CD1c-positive myeloid dendritic cell (primary cell): ENCODE measurements around the gene TAP2.
"Not testable (repeated sequence)": the region's sequence is repeated elsewhere in the genome, so short reads cannot be mapped to it uniquely, and the experiment has no call there.

ENCODE experiments used
- DNase-seq: peaks from one replicate; pipeline ENCODE4 v3.0.0-alpha.2; 2016; ENCODE audit errors: extremely low spot score

TAP2 gene

GRCh38 chr6:32838114-32838958, at the start of gene TAP2:
Gene TAP2, minus strand, starts transcription at chr6:32838739. Its CDS starts 506 bp downstream, at chr6:32838233.
- DNase-seq, result peak; percentile 98

DNA sequence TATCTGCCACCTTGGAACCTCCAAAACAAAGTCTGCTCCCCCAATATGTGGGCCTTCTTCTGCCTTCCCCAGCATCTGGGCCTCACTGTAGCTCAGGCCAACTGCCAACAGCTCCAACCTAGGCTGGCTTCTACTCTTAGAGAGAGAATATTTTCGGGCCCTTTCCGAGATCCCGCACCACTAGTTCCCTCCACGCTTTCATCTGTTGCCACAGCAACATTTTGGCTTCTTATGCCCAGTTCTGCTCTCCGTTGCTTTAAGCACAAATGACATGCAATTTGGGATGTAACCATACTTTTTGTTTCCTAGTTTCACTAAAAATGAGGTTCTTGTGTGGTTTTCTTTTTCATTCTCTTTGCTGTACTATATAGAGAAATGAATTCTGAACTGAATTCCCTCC, 49.1 kb upstream of the TAP2 start:
- no peak for DNase-seq

DNA sequence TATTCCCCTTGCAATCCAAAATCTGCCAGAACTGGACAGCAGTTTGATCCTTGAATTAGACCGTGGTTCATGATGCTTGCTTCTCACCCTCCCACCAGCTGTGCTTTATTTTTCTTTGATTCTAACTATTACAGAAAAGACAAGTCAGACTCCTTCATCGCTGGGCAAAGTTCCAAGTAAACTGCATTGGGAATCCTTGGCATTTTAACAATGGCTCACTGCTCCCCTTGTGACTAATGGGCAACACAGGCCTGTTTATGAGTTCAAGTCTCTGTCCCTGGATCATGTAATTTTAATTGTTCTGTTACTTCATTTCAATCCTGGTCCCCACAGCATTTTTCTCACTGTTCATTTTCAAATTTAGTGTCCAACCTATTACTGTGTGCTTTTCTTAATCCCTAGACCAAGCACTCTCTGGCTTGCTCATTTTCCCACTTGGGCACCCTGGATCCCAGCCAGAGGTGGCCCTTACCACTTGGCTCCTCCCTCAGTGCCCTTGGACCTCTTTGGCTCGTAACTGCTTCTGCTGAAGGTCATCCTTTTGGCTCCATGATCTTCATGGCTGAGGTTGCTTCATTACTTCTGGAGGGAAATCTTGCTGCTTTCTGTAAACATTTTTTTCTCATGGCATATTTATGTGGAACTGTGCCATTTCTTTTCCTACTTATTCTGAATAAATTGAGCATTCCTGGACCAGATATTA, 48.3 kb upstream of the TAP2 start:
- DNase-seq, result no peak

DNA sequence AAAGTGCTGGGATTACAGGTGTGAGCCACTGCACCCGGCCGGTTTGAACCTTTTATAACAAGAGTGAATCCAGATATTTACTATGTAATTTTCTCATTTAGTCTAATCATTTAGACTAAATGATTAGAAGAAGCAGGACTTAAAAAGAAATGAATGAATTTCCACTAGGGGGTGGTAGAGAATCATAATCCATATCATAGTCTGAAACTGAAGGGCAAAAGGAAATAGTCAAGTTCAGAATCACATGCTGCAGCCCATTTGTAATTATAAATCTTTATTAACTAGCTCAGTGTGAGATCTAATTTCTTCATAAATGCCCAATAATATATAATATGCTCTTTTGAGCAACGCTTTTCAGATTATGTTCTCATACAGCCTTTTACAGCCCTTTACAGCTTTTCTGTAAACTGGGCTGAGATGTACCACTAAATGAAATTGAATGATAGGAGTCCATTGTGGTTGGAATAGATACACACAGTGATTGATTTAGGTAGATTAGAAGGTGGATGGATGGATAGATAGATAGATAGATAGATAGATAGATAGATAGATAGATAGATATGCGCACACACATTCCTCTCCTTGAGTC, 47.3 kb upstream of the TAP2 start:
- DNase-seq, result peak; percentile 90

DNA sequence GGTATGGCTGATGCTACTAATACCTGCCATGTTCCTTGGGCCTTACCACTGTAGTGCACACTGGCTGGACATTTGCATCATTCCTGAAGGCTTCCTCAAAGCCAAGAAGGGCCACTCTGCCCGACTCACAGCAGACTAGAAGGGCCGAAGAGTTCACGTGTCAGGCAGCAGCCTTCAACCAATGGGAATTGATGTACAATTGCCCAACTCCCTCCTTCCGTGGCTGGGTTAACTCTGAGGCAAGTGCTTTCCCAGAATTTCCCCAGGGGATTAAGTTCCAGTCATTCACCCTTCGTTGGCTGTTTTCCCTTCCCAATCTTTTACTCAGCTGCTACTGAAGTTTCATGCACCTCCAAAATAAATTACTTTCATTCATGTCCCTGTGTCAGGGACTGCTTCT, 45.2 kb upstream of the TAP2 start:
- peak; percentile 13 for DNase-seq

GRCh38 chr6:32882879-32883250, 44.3 kb upstream of the TAP2 start:
- DNase-seq, result no peak

- not testable (repeated sequence) for DNase-seq
Observed at GRCh38 chr6:32880962-32881361, 42.4 kb upstream of the TAP2 start.

- no peak for DNase-seq
Observed at GRCh38 chr6:32879691-32880090, 41.2 kb upstream of the TAP2 start.

- no peak for DNase-seq
Observed at GRCh38 chr6:32876603-32877002, 38.1 kb upstream of the TAP2 start.

DNA sequence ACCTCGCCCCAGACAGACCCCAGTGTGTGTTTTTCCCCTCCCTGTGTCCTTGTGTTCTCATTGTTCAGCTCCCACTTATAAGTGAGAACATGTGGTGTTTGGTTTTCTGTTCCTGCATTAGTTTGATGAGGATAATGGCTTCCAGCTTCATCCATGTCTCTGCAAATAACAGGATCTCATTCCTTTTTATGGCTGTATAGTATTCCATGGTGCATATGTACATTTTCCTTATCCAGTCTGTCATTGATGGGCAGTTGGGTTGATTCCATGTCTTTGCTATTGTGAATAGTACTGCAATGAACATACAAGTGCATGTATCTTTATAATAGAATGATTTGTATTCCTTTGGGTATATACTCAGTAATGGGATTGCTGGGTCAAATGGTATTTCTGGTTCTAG, 35.4 kb upstream of the TAP2 start:
- not testable (repeated sequence) for DNase-seq

DNA sequence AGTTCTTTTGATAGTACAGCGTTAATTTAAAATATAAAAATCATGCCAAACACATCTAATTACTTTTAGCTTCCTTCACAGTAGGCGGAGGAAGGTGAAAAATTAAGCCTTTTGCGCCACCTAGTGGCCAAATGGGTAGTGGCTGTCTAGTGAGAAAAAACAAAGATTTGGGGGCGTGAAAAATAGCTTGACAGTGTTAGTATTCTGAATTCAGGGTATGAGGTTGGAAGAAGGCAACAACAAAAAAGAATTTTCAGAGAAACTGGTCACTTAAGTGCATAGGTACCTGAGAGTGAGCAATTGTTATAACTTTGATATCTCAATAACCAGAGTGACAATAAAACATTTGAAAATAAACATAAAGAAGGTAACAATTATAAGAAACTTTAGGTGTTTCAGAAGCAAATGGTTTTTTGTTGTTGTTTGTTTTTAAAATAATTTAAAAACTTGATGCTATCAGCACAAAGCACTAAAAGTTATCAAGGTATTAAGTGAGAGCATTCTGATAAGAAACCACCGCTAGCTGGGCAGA, 29.8 kb upstream of the TAP2 start:
- DNase-seq, result peak; percentile 94

DNA sequence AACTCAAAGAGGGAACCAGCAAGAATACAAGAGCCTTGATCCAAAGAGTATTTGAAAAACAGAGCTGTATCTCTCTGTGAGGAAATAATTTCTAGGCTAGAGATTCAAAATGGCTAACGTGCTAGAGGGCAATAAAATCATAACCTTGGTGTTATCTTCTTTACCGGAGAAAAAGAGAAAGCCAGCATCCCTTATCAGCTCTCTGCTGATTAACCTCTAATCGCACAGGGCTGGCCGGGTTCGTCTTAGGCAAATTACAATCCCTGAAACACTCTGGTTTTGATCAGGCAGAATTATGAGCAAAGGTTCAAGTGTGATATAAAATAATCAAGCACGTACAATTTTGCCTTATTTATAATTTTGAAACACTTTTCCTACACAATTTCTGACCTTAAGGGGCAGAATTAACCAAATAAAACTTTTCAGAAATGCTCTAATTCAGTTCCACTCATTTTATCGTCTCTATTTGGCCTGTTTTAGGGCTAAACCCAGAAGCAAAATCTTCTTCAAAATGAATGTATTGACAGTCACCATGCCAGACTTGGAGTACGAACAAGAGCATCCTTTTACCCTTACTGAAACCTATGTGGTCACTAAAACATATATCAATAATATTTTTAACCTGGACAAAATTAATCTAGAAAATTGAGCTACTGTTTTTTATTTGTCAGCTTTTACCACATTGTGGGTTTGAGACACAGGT, 29.2 kb upstream of the TAP2 start:
- no peak for DNase-seq

DNA sequence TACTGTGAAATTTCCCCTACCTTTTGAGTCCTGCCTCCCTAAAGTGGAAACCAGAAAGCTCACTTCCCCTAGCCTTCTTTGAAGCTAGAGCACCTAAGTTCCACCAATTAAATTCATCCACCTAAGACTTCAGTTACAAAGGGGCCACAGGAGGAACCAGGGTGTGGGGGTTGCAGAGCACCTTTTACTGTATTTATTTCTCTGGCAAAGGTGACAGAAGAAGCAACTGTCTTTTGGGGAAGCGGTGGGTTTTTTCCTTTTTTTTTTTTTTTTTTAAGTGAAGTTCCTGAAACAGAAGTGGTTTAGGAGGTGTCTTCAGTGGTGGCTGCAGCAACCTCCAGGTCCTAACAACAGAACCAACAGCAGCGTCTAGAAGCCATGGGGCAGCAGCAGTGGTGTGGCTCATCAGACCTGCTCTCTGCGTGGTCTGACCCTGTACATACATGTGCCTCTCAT, 28.5 kb upstream of the TAP2 start:
- peak; percentile 45 for DNase-seq

DNA sequence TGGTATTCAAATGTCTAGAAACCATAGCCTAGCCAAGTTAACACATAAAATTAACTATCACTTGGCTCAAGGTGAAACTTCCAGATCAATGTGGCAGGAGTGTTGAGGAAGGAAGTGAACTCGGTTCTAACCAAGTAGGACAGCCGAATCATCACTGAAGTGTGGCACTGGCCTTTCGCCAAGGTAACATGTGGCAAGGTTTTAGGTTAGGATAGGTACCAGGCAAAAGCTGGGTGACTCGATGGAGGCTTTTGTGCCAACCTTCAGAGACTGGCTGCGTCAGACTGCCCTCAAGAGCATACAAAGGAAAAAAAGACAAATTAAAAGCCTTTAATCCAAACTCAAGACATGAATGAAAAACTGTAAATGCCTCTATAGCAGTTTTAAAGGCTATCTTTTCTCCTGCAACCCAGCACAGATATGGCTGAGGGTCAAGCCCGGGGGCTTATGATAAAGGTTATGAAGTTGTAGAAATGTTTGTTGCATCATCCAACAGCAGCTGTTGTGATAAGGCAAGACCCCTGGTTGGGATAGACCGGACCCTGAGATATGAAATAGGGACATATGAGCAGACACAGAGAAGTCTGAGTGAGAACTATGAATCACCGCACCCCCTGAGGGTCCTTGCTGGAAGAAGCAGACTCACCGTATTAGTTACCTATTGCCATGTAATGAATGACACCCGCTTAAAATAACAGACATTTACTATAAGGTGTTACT, 27.3 kb upstream of the TAP2 start:
- DNase-seq, result no peak

- DNase-seq, result no peak
Observed at GRCh38 chr6:32862725-32863124, 24.2 kb upstream of the TAP2 start.

- no peak for DNase-seq
Observed at GRCh38 chr6:32860674-32861073, 22.1 kb upstream of the TAP2 start.

GRCh38 chr6:32858194-32858593, 19.7 kb upstream of the TAP2 start:
- no peak for DNase-seq

- DNase-seq, result no peak
Observed at GRCh38 chr6:32857156-32857891, 18.8 kb upstream of the TAP2 start.

DNA sequence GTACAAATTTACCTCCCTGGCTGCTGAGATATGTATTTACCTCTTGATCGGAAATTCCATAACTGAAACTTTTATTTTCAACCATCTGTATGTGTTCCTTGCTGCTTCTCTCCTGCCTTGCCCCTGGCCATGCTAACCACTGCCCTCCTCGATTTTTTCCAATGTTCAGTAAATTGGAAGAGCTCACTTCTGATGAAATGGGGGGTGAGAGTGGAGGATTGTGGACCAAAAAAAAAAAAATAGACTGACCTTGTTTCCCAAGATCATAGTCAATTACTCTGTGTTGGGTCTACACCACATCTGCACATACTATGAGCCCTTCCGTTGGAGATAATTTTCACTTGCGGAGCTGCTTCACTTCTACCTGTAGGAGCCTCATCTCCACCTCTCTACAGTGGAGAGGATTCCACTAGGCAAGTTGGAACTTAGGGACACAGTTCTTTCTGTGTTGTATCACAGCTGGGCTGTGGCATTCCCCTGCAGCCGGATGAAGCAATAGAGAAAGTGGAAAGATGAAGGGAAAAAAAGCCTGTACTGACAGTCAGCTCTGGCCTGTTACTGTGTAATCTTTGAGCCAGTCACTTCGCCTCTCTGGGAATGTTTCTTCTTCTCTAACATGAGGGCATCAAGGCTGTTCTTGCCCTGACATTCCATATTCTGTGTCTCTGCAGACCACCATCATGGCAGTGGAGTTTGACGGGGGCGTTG, 17.1 kb upstream of the TAP2 start:
- DNase-seq, result no peak
